ENCODE data around the gene FCGR3A.
"Not testable (repeated sequence)": the region's sequence is repeated elsewhere in the genome, so short reads cannot be mapped to it uniquely, and the experiment has no call there.

Gene FCGR3A

DNA sequence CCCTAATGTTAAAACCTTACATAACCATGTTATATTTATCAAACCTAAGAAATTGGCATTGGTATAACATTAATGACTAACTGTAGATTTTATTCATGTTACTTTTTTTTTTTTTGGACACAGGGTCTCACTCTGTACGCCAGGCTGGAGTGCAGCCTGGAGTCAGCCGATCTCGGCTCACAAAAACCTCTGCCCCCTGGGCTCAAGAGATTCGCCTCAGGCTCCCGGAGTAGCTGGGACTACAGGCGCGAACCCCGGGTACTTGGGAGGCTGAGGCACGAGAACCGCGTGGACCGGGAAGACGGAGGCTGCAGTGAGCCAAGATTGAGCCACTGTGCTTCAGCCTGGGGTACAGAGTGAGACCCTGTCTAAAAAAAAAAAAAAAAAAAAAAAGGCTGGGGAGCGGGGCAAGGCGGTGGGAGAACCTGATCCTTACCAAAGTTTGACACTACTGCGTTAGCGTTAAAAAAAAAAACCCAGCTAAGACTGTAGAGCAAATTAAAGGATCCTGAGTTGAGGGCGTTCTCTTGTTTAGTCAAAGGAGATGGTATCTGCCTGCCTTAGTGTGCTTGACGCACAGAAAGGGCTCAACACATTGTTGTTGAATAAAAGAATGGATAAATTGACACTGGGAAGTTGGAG, 20.0 kb downstream of the FCGR3A start:
- not testable (repeated sequence) for DNase-seq

DNA sequence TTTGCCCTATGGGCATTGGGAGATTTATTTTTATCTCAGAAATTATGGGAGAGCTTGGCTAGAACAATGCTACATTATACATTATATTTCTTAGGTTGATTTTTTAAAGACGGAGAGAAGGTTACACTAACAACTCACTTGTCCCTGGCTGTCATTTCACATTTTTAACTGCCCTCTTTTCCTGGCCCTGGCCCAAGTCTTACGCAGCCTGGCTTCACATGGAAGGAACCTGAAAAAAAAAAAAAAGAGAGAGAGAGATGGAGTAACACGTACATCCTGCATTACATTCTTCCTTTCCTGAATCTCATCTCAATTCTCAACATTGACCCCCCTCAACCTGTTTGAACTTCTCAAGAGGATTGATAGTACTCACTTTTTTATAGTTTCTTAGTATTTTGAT, 21.1 kb downstream of the FCGR3A start:
- not testable (repeated sequence) for DNase-seq

DNA sequence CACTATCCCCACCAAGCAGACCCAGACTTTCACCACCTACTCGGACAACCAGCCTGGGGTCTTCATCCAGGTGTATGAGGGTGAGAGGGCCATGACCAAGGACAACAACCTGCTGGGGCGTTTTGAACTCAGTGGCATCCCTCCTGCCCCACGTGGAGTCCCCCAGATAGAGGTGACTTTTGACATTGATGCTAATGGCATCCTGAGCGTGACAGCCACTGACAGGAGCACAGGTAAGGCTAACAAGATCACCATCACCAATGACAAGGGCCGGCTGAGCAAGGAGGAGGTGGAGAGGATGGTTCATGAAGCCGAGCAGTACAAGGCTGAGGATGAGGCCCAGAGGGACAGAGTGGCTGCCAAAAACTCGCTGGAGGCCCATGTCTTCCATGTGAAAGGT, 23.7 kb downstream of the FCGR3A start:
- not testable (repeated sequence) for DNase-seq

DNA sequence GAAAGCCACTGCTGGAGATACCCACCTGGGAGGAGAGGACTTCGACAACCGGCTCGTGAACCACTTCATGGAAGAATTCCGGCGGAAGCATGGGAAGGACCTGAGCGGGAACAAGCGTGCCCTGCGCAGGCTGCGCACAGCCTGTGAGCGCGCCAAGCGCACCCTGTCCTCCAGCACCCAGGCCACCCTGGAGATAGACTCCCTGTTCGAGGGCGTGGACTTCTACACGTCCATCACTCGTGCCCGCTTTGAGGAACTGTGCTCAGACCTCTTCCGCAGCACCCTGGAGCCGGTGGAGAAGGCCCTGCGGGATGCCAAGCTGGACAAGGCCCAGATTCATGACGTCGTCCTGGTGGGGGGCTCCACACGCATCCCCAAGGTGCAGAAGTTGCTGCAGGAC, 24.3 kb downstream of the FCGR3A start:
- not testable (repeated sequence) for DNase-seq

DNA sequence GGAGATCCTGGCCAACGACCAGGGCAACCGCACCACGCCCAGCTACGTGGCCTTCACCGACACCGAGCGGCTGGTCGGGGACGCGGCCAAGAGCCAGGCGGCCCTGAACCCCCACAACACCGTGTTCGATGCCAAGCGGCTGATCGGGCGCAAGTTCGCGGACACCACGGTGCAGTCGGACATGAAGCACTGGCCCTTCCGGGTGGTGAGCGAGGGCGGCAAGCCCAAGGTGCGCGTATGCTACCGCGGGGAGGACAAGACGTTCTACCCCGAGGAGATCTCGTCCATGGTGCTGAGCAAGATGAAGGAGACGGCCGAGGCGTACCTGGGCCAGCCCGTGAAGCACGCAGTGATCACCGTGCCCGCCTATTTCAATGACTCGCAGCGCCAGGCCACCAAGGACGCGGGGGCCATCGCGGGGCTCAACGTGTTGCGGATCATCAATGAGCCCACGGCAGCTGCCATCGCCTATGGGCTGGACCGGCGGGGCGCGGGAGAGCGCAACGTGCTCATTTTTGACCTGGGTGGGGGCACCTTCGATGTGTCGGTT, 24.8 kb downstream of the FCGR3A start:
- not testable (repeated sequence) for DNase-seq

DNA sequence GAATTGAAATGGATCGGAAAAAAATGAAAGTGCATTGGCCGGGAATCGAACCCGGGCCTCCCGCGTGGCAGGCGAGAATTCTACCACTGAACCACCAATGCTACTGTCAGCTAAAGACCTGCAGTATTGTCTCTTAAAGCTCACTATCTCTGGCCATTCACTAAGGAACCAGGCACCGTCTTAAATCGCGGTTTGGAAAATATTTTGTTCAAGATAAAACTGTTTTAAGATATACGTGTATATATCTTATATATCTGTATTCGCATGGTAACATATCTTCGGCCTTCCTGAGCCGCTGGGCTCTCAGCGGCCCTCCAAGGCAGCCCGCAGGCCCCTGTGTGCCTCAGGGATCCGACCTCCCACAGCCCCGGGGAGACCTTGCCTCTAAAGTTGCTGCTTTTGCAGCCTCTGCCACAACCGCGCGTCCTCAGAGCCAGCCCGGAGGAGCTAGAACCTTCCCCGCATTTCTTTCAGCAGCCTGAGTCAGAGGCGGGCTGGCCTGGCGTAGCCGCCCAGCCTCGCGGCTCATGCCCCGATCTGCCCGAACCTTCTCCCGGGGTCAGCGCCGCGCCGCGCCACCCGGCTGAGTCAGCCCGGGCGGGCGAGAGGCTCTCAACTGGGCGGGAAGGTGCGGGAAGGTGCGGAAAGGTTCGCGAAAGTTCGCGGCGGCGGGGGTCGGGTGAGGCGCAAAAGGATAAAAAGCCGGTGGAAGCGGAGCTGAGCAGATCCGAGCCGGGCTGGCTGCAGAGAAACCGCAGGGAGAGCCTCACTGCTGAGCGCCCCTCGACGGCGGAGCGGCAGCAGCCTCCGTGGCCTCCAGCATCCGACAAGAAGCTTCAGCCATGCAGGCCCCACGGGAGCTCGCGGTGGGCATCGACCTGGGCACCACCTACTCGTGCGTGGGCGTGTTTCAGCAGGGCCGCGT, 25.5 kb downstream of the FCGR3A start, which contains the start of gene HSPA6:
Gene HSPA6, plus strand, starts transcription at position 724 of the 925 bp plus-strand sequence. Its CDS starts 119 bp downstream, at position 843.
- DNase-seq, result not testable (repeated sequence)

DNA sequence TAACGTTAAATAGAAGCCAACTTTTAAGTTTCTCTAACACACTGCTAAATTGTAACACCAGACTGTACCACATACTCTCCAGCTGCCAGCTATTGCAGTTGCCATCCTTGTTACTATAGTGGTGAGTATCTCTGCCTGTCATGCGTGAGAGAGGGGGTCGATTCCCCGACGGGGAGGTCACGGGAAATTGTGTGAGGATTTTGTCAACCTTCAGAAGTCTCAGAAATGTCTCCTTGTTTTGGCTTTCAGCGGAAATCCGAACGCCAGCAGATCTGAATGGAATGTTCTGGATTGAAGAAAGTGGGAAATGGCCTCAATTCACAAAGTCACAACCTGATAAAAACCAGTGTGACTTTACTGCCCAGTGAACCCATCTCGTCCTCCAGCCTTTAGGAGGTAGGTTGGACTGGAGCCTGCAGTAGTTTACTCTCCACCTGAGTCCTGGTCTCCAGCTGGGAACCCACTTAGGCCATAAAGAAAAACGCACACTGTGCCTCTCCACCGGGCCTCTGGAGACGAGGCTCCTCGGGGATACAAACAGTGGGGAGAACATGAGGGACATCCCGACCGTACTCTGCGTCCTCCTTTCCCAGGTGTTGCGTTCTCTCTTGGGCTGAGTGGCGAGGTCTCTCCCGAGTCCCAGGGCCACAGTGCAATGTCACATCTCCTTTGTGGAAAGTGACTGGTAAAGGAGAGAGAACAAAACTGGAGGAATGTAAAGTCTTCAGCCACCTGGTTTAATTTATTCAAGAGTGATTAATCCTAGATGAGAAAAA, 26.4 kb downstream of the FCGR3A start:
- DNase-seq, result not testable (repeated sequence)

DNA sequence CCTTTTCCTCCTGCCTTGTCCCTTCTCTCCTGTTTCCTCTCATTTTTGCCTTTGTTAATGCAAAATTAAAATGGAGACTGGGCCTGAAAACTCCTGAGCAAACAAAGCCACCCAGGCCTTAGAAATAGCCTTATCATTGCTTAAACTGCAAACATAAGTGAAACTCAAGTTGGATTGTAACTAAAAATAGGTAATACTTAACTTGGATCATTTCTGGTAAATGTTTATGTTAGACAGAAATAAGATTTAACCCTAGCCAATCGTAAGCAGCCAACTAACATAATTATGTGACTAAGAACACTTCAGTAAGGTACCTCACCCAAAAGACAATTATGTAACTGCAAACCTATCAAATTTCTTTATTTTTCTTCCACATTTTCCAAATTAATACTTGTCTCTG, 35.7 kb downstream of the FCGR3A start:
- not testable (repeated sequence) for DNase-seq

DNA sequence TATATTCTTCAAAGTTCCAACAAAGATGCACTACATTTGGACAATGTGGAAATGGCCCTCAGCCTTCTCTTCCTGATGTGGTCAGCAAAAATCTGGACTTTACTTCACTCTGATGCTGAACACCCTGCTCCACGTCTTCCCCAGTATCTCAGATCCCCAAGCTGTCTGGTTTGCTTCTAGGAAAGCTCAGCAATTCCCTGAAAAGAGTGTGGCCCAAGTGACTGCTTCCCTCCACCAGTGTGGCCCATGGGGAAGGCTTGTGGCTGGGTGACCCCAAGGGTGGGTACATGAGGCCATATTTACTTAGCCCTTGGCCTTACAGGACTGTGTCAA, 36.2 kb downstream of the FCGR3A start:
- DNase-seq, result not testable (repeated sequence)

DNA sequence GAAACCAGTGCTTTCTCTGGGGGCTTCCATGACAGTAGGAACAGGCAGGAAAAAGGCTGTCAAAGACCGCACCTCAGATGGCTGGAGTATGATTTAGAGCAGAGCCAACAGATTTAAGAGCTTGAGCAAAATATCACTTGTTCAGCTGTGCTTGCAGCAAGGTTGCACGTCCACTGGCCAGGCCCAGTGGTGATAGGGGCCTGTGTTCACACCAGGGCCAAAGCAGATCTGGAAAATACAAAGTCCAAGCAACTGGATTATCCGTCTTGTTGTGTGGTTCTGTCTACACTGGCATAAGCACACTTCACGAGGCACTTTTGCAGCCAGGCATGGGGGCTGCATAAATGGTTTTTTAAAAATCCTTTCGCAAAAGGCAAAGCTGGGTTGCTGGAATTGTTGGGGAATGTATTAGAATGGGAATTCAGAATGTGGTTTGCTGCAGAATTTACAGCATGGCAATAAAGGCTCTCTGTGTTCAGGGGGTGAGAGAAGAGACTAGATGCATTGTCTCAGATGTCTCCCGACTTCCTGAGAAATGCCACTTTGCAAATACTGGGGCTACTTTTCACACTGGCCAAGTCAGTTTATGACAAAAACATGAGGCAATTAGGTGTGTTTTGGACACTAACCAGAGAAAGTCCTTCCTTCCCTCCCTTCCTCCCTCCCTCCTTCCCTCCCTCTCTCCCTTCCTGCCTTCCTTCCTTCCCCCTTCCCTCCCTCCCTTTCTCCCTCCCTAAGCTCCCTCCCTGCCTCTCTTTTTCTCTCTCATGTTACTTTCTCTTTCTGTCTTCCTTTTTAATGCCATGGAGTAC, 36.8 kb downstream of the FCGR3A start:
- not testable (repeated sequence) for DNase-seq

DNA sequence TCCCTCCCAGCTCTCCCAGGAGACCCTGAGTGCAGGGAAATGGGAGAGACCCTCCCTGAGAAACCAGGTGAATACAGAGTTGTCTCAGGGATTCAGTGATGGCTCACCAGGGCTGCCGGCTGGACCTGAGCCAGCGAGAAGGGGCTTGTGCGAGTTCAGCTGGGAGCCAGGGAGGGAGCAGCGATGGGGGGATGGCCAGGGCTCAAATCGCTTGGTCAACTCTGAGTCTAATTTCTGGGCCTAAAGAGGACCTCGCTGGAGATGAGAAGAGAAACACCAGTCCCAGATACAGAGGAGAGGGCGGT, 37.9 kb downstream of the FCGR3A start:
- no peak for DNase-seq

DNA sequence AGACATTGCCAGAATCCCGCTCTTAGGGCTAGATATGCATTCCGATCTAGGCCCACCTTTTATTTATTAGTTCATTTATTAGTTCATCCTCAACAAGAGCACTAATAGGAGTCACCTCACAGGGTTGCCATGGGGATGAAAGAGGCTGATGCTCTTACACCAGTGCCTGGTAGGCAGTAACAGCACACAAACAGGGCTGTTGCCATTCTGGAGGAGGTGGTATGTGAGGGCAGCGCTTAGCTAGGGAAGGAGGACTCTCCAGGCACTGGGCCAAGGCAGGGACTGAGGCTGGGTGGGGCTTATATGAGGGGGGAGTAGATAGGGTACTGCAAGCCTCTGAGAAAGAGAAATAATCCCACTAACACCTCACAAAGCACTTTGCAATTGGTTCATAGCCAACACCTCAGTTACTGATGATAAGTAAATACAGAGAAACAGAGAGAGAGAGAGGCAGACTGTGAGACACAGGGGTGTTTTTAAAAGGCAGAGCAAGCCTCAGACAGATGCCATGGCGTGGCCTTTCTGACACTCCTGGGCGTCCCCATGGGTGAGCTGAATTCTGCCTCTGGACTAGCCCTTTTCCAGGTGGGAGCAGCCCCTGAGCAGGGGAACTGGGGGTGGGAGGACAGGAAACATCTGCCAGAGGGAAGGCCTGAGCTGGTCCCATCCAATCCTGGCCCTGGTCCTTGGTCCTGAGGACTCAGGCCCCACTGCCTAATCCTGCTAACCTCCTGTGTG, 38.4 kb downstream of the FCGR3A start:
- DNase-seq, result no peak

DNA sequence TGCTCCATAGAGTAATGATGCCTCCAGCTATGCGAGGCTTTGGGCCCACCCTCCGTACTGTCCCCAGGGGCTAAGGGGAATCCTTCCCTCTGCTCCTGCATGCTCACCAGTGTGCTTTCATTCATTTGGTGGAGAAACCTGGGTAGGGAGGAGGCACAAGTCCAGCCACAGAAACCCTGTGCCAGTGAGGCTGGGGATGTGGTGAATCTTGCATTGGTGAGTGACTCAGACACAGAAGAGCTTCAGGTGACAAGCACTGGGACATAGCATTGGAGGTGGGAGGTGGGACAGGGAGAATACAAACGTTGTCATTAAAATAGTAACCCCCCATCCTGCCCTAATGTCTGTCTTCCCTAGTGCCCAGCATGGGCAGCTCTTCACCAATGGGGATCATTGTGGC, 39.1 kb downstream of the FCGR3A start:
- no peak for DNase-seq

DNA sequence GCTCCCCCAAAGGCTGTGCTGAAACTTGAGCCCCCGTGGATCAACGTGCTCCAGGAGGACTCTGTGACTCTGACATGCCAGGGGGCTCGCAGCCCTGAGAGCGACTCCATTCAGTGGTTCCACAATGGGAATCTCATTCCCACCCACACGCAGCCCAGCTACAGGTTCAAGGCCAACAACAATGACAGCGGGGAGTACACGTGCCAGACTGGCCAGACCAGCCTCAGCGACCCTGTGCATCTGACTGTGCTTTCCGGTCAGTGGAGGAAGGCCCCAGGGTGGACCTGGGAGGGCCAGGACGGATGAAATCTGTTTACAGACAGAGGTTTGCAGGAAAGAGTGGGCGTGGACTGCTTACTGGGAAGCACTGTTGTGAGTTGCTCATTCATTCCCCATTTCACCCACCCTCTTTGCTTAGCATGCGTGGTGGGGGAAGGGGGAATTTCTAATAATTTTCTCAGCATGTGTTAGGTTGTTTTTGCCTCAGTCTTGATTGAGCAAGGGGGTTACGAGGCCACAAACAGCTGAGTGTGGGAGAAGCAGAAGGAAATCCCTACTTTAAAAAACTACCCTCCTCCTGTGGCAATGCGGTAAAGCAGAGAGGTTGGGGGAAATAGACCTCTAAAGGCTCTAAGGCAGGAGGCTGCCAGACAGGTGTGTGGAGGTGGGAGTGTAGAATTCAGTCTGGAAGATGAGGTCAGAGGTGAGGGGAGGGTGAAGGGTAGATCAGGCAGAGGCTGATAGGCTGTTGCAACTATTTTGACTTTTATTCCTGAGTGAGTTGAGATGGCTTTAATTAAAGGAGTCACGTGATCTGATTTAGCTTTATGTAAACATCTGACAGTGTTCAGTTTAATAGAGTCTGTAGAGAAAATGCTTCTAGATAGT, 43.0 kb downstream of the FCGR3A start:
- DNase-seq, result no peak

DNA sequence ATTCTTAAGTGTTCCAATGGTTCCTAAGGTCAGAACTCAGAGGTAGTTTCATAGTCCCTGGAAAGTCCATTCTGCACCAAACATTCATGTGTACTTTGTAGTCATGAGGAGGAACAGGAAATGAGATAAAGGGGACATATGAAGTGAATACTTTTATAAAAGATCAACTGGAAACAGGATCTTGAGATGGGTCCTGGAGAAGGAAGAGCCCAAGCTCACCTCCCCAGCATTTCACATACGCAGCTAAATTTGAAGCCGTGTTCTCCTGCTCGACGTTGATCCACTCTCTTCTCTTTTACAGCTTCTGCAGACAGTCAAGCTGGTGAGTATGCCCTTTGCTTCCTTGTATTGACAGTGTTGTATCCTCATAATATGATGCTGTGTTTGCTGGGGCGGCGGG, 43.9 kb downstream of the FCGR3A start:
- DNase-seq, result no peak

DNA sequence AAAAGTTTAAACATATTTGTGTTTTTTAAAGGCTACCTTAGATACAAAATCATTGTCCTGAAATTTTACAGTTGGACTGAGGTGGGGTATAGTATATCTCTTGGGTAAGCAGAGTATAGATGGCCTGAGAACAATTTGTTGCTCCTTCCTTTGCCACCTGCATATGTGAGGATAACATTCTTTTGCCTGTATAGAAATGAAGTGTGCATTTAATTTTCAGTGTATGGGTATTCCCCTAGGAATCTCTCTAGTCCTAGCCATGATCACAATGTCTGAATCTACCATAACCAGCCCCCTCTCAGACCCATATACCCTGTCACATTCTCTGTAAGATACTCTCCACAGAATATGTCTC, 46.2 kb downstream of the FCGR3A start:
- no peak for DNase-seq

DNA sequence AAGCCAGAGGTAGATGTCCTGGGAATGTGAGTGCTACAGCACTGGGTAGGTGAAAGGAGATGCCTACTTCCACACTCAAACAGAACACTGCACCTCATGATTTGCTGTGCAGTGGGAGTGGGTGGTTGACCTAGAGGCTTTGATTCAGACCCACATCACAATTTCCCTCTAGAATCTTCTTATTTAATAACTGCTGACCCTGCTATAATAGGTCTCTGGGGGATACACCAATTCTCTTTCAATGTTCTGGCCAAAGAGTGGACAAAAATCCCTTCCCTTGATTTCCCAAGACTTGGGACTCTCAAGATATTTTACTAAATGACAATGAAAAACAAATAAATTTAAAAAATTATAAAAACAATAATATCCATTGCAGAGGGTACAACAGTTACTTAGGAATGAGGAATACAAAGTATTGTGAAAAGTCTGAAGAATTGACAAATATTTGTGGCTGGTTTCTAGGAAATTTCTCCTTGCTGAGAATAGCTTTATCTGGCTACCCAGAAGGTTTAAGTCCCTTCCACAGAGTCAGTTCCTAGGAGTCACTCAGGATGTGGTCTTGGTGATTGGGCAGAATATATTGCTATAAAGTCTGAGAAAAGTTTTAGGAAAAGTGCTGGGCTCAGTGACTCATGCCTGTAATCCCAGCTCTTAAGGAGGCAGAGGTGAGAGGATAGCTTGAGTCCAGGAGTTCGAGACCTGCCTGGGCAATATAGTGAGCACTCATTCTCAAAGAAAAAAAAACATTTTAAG, 46.8 kb downstream of the FCGR3A start:
- no peak for DNase-seq

DNA sequence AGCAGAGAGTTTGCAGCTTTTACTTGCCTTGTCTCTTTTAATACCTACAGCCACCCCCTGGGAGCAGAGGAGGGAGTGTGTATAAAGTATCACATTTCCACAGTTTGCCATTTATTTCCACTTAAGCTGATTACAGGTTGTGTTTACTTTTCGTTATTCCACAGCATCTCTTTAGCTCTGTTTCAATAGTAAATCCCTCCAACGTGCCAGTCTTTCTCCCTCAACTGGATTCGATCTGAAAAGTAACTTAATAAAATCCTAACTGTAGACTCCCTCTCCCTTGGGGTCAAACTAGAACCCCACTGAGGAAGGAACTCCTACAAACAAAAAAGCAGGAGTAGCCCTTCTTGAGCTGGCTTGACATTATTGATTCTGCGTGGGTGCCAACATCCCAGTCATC, 47.4 kb downstream of the FCGR3A start:
- no peak for DNase-seq

DNA sequence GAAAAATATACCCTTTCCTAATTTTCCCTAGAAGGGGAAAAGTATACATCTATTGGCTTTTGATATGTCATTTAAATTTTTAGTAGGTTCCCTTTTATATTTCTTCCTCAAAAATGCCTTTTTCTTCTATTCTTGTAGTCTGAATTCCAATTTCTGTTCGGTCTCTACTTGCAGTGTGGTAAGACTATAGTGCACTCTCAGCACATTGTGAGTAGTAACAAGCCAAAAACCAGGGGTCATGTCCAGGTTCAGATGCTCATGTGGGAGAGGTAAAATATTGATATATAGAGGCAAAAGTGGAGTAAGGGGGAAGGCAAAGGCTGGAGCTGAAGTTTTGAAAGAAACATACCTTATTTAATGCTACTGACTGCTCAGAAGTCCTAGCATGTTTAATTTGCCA, 48.4 kb downstream of the FCGR3A start:
- DNase-seq, result no peak
